ENCODE results near the gene KRT14.

DNA sequence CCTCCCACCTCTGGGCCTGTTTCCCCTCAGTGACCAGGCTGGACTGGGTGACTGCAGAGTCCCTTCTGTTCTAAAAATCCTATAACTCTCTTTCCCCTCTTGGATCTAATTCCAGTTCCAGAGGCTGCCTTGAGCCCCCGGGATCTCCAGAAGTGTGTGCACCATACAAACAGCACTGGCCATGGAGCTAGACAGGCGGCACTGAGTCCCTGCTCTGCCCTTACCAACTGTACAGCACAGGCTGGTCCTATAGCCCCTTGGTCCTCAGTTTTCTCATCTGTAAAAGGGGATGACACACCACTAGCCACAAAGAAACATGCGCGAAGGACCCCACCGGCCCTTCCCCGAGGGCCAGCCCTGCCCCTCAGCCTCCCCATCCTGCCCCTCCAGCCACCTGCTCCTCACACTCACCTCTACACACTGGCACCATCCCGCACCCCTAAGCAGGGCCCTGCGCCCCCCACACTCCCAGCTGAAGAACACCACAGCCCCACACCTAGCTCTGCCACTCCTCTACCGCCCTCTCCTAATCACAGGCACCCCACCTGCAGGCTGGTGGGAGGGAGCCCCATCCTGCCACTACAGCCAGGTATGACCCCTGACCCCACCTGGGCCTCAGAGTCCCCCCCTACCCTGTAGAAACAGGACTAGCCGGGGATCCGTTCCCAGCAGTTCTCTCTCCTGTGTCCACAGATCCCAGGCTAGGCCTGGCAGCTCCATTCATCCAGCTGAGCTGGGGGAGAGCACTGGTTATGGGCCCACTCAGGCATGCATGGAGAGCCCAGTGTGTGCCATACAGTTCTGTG is 26.8 kb upstream of the KRT14 start:
- TF ChIP-seq EZH2 (IDR thresholded peaks at IDR 0.05; ENCODE audit: borderline replicate concordance, low read length), result no peak
- TF ChIP-seq, protein P1, sequence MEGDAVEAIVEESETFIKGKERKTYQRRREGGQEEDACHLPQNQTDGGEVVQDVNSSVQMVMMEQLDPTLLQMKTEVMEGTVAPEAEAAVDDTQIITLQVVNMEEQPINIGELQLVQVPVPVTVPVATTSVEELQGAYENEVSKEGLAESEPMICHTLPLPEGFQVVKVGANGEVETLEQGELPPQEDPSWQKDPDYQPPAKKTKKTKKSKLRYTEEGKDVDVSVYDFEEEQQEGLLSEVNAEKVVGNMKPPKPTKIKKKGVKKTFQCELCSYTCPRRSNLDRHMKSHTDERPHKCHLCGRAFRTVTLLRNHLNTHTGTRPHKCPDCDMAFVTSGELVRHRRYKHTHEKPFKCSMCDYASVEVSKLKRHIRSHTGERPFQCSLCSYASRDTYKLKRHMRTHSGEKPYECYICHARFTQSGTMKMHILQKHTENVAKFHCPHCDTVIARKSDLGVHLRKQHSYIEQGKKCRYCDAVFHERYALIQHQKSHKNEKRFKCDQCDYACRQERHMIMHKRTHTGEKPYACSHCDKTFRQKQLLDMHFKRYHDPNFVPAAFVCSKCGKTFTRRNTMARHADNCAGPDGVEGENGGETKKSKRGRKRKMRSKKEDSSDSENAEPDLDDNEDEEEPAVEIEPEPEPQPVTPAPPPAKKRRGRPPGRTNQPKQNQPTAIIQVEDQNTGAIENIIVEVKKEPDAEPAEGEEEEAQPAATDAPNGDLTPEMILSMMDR (IDR thresholded peaks at IDR 0.05; ENCODE audit: low read length), result no peak

Data from OCI-LY1 (cell line).